ENCODE measurements around the gene MLF1. TPM values are rescaled to one million over a fixed set of nuclear protein-coding genes. Genes with fewer than 3 reads are reported as not detected.

MLF1 gene
- polyA plus RNA-seq, 3 donors: 0.17 to 0.43 (median 0.41) TPM

DNA sequence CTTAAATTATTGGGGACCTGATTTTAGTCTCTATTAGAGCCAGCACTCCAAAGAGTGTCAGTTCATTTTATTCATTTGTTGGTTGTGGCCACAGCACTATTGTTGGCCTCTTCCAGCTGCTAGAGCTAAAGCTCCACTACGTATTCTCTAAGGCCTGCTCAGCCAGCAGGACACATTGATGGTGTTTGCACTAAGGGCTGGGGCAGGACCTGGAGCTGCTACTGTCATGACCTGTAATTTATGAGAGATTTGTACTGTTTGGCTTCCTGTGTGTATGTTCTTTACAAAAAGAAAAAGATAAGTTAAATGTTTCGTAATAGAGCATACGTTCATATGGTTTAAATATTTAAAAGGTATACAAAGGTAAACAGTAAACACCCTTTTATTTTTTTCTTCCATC is 81.5 kb downstream of the MLF1 start:
- Histone ChIP-seq H2AFZ (ENCODE audit: insufficient read depth, low read depth, low read length, poor library complexity, severe bottlenecking) (no peak overlapping the region), H3K9ac (ENCODE audit: insufficient read depth, low read length, poor library complexity, severe bottlenecking) (no peak overlapping the region), H3K27me3 (ENCODE audit: control insufficient read depth in 2 of 2, insufficient read depth in 2 of 2, low read length in 2 of 2) (no peaks in the 10 kb centered on the region), H3K4me2 (replicated peaks; ENCODE audit: extremely low read depth, low read length, poor library complexity, severe bottlenecking) (no peak overlapping the region), H3K79me2 (ENCODE audit: insufficient read depth, low read length) (peaks cover 3% of the 10 kb centered on the region), H4K20me1 (ENCODE audit: insufficient read depth, low read length) (no peaks in the 10 kb centered on the region), H3K36me3 (replicated peaks in 1 of 2; ENCODE audit: control insufficient read depth in 1 of 2, insufficient read depth in 2 of 2, low read length in 2 of 2) (peaks cover 81 to 95% of the 10 kb centered on the region in 2 donors), H3K4me3 (replicated peaks in 1 of 3; ENCODE audit: low read depth in 2 of 3, low read length in 3 of 3) (no peak overlapping the region), H3K9me3 (replicated peaks in 1 of 2; ENCODE audit: control insufficient read depth in 1 of 2, insufficient read depth in 1 of 2, low read length in 2 of 2) (no peaks in the 10 kb centered on the region), H3K4me1 (ENCODE audit: control insufficient read depth in 1 of 2, insufficient read depth in 2 of 2, low read length in 2 of 2) (no peaks in the 10 kb centered on the region), H3K27ac (ENCODE audit: low read depth in 1 of 2, low read length in 2 of 2) (no peak overlapping the region)
- Mint-ChIP-seq H3K4me3 (no peak overlapping the region), H3K36me3 (peaks cover 73 to 88% of the 10 kb centered on the region in 2 donors), H3K27ac (no peak overlapping the region), H3K9me3 (no peaks in the 10 kb centered on the region), H3K4me1 (no peaks in the 10 kb centered on the region), H3K27me3 (ENCODE audit: low read depth in 3 of 3) (no peaks in the 10 kb centered on the region)
- WGBS (ENCODE audit: insufficient coverage): 100% methylated on average over 1 of the region's 3 CpGs
- TF ChIP-seq, protein P1, sequence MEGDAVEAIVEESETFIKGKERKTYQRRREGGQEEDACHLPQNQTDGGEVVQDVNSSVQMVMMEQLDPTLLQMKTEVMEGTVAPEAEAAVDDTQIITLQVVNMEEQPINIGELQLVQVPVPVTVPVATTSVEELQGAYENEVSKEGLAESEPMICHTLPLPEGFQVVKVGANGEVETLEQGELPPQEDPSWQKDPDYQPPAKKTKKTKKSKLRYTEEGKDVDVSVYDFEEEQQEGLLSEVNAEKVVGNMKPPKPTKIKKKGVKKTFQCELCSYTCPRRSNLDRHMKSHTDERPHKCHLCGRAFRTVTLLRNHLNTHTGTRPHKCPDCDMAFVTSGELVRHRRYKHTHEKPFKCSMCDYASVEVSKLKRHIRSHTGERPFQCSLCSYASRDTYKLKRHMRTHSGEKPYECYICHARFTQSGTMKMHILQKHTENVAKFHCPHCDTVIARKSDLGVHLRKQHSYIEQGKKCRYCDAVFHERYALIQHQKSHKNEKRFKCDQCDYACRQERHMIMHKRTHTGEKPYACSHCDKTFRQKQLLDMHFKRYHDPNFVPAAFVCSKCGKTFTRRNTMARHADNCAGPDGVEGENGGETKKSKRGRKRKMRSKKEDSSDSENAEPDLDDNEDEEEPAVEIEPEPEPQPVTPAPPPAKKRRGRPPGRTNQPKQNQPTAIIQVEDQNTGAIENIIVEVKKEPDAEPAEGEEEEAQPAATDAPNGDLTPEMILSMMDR (IDR thresholded peaks at IDR 0.05): no peak
- intact Hi-C loops (cut with micrococcal nuclease): no loop called here
- DNase-seq: no peak

Small RNAs within 50 kb of the gene (small RNA-seq; reads per million reads assigned to genes)
- not detected for gene AC025033.1 (ENCODE audit: insufficient read length, low read depth)

Other genes with a start within 250 kb of the MLF1 start
- gene GFM1, start 73.3 kb downstream of the MLF1 start, polyA plus RNA-seq: 10 to 100 TPM; 11.2 to 21.3 (median 18.5) TPM
- gene LXN, start 101.5 kb downstream of the MLF1 start, polyA plus RNA-seq: 10 to 100 TPM in 1 of 3 donors, 1 to 10 TPM in 2; 2.6 to 10.0 (median 7.6) TPM
- gene RARRES1, start 161.3 kb downstream of the MLF1 start, polyA plus RNA-seq: not detected
- gene MFSD1, start 230.9 kb downstream of the MLF1 start, polyA plus RNA-seq: 100 to 1,000 TPM; 110 to 262 (median 225) TPM

Measured in CD14-positive monocyte (primary cell).